Activated naive CD4-positive, alpha-beta T cell treated with anti-CD3 and anti-CD28 coated beads, Interleukin-2, amount 50 U/mL, for 24 hours (primary cell): Measurements from ENCODE around the gene KIAA0232.

Experiments
- H3K27ac Mint-ChIP-seq: one replicate; pipeline ENCODE4 v1.8.0; 2021; ENCODE audit warnings: mild to moderate bottlenecking, mixed read lengths
- H3K27me3 Mint-ChIP-seq: one replicate; pipeline ENCODE4 v1.8.0; 2021; ENCODE audit warnings: mixed read lengths
- H3K36me3 Mint-ChIP-seq: one replicate; pipeline ENCODE4 v1.8.0; 2021; ENCODE audit warnings: mixed read lengths
- H3K4me1 Mint-ChIP-seq: one replicate; pipeline ENCODE4 v1.8.0; 2021; ENCODE audit warnings: mixed read lengths
- H3K4me3 Mint-ChIP-seq: one replicate; pipeline ENCODE4 v1.8.0; 2021; ENCODE audit warnings: mild to moderate bottlenecking, mixed read lengths
- H3K9me3 Mint-ChIP-seq: one replicate; pipeline ENCODE4 v1.8.0; 2021; ENCODE audit warnings: mixed read lengths

Gene KIAA0232

DNA sequence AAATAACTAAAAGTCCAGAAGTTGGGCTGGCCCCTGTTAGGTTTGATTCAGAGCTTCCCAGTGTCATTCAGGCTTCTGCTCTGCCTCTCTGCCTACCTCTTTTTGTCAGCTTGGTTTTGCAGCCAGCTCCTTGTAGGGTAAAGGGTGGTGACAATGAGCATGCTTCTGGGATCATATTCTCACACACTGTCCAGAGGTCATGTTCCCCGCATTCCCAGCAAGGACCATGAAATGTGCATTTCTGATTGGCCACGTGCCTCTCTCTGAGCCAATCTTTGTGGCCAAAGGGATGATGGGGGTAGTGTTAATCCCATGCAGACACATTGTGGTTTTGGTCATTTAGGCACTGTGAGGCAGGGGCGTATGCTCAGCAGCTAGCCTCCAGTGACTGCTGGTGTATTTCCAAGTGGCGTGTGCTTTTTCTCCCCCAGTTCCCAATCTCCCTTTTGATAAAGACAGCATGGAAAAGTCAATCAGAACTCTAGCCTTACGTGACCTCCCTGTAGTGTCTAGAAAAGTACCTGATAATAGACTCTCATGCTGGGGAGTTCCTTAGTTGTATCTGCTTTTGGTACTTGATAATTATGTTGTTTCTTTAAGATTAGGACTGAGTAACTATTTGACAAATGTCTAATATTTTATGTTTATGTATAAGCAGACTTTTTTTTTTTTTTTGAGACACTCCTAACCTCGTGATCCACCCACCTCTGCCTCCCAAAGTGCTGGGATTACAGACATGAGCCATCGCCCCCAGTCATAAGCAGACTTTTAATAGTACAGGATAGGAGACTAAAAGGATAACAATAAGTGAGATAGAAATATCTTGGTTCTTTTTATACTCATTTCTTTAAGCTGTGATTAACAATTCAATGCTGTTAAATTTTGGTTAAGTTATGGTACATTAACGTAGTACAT, 57.8 kb downstream of the KIAA0232 start:
- Mint-ChIP-seq H3K4me1 (peaks cover 17% of the 10 kb centered on the region), H3K27ac (no peak overlapping the region), H3K27me3 (no peaks in the 10 kb centered on the region), H3K4me3 (no peak overlapping the region), H3K9me3 (no peaks in the 10 kb centered on the region), H3K36me3 (peaks cover 9% of the 10 kb centered on the region)

DNA sequence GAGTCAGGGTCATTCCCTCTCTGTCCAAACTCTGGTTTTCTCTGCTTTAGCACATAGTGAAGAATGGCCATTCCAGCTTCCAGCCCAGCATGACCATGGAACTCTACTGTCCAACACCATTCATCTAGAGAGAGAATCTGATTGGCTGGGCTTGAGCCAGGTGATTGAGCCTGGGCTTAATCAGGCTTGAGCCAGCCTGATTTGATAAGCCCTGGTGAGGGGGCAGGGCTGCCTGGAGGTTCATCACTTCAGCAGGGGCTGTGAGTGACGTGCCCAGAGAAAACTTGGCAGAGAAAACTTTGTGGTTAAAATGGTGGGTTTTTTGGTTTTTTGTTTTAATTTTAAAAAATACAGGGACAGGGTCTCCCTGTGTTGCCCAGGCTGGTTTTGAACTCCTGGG, 62.5 kb downstream of the KIAA0232 start:
- H3K27me3 Mint-ChIP-seq, result no peaks in the 10 kb centered on the region
- peaks cover 4% of the 10 kb centered on the region for H3K4me1 Mint-ChIP-seq
- H3K36me3 Mint-ChIP-seq, result peaks cover 14% of the 10 kb centered on the region
- no peak overlapping the region for H3K27ac Mint-ChIP-seq
- no peak overlapping the region for H3K4me3 Mint-ChIP-seq
- H3K9me3 Mint-ChIP-seq, result no peaks in the 10 kb centered on the region

DNA sequence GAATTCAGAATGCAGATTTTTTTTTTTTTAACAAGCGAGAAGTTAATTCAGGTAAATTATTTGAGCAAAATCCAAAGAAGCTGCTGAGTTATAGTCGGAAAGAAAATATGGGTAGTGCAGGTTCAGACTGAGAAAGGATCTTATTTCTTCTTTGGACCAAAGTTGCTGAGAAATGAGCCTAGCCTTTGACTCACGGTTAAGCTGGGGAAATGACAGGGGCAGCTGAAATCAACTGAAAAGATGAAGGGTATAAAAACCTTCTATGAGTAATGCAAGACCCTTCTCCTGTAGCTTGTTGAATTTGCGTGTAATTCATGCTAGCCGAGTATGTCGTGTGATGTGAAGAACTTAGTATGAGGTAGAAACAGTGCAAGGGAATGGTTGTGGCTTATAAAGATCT, 63.0 kb downstream of the KIAA0232 start:
- no peaks in the 10 kb centered on the region for H3K9me3 Mint-ChIP-seq
- H3K36me3 Mint-ChIP-seq, result peaks cover 14% of the 10 kb centered on the region
- H3K27me3 Mint-ChIP-seq, result no peaks in the 10 kb centered on the region
- H3K4me3 Mint-ChIP-seq, result no peak overlapping the region
- H3K27ac Mint-ChIP-seq, result no peak overlapping the region
- H3K4me1 Mint-ChIP-seq, result peaks cover under 1% of the 10 kb centered on the region

DNA sequence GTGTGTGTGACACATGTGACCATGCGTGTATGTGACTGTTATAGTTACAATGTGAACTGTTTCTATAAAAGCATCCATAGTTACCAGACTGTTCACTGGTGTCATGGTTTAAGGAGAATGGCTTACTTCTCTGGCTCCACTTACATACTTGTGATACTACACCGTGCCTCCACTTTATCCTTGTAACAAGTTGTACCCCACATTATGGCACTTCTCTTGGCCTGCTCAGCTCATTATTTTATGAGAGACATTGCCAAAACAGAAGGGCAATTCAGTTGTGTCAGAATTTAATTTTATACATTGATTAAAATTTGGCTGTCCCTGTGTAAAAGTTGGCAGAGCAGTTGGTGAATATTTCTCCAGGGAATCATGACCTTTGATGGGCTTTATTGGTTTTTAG, 64.7 kb downstream of the KIAA0232 start:
- no peak overlapping the region for H3K27ac Mint-ChIP-seq
- no peaks in the 10 kb centered on the region for H3K9me3 Mint-ChIP-seq
- H3K27me3 Mint-ChIP-seq, result no peaks in the 10 kb centered on the region
- peaks cover 22% of the 10 kb centered on the region for H3K36me3 Mint-ChIP-seq
- no peak overlapping the region for H3K4me3 Mint-ChIP-seq
- H3K4me1 Mint-ChIP-seq, result no peaks in the 10 kb centered on the region

DNA sequence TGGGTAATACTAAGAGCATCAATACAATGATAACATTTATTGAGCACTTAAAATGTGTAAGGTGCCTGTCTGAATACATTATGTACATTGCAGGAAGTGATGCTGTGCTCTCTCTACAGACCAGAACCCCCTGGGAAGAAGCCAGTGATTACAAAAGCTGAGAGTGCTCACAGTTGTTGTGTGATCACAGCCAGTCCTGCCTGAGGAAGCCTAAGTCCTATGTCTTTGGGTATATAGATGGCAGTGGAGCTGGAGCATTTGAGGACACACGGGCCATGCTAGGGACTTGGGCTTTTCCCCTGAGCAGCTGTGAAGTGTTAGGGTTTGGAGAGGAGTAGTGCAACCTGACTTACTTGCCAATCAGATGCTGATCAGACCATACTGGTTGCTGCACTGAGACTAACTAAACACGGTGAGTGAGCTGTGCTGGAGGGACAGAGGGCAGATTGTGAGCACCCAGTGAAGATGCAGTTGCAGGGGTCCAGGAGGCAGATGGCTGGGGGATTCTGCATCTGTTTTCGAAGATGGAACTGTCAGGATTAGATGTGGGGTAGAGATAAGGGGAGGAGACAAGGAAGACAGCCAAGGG, 66.3 kb downstream of the KIAA0232 start:
- H3K27me3 Mint-ChIP-seq, result no peaks in the 10 kb centered on the region
- H3K4me1 Mint-ChIP-seq, result peaks cover 5% of the 10 kb centered on the region
- peaks cover 34% of the 10 kb centered on the region for H3K36me3 Mint-ChIP-seq
- no peak overlapping the region for H3K27ac Mint-ChIP-seq
- no peaks in the 10 kb centered on the region for H3K9me3 Mint-ChIP-seq
- H3K4me3 Mint-ChIP-seq, result no peak overlapping the region

DNA sequence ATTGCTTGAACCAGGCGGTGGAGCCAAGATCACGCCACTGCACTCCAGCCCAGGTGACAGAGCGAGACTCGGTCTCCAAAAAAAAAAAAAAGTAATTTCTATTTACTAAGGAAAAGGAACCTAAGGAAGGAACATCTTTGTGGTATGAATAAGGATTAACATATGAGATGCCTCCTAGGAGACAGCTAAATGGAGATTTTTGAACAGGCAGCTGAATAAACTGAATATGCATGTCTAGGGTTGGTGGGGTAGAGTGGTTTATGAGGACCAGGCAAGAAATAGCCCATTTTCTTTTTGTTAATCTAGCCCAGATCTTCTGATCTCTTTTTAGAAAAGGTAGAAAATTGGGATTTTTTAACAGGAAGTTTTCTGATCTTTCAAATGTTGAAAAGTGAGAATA, 67.2 kb downstream of the KIAA0232 start:
- Mint-ChIP-seq H3K27me3 (no peaks in the 10 kb centered on the region), H3K36me3 (peaks cover 33% of the 10 kb centered on the region), H3K4me3 (no peak overlapping the region), H3K4me1 (peaks cover 8% of the 10 kb centered on the region), H3K27ac (no peak overlapping the region), H3K9me3 (no peaks in the 10 kb centered on the region)

DNA sequence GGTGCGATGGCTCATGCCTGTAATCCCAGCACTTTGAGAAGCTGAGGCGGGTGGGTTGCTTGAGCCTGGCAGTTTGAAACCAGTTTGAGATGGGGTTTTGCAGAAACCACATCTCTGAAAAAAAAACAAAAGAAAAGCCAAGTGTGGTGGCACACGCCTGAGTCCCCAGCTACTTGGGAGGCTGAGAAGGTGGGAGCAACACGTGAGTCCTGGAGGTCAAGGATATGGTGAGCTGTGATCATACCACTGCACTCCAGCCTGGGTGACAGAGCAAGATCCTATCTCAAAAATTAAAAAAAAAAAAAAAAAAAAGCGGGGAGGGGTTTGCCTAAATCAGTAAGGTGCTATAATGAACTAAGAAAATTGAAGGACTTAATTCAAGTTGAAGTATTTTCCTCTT, 68.9 kb downstream of the KIAA0232 start:
- Mint-ChIP-seq H3K27me3 (no peaks in the 10 kb centered on the region), H3K9me3 (no peaks in the 10 kb centered on the region), H3K4me3 (no peak overlapping the region), H3K27ac (no peak overlapping the region), H3K4me1 (peaks cover 18% of the 10 kb centered on the region), H3K36me3 (peaks cover 33% of the 10 kb centered on the region)

DNA sequence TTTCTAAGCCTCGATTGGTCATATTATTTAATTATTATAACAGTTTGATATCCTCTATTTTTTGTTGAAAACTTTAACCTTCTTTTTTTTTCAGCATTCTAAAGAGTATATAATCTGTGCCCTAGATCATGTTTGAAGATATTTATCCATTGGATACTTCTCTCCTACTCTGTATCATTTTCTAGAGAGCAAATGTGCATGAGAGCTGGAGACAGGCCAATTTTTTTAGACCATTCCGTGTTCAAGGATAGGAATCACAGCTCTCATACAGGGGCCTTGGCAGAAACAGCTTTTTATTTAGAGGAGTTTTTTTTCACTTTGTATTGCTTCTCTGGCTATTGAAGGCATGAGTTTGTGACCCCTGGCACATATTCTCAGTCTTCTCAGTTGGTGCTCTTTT, 69.4 kb downstream of the KIAA0232 start:
- Mint-ChIP-seq H3K27ac (no peak overlapping the region), H3K36me3 (peaks cover 33% of the 10 kb centered on the region), H3K4me3 (no peak overlapping the region), H3K27me3 (no peaks in the 10 kb centered on the region), H3K9me3 (no peaks in the 10 kb centered on the region), H3K4me1 (peaks cover 20% of the 10 kb centered on the region)

DNA sequence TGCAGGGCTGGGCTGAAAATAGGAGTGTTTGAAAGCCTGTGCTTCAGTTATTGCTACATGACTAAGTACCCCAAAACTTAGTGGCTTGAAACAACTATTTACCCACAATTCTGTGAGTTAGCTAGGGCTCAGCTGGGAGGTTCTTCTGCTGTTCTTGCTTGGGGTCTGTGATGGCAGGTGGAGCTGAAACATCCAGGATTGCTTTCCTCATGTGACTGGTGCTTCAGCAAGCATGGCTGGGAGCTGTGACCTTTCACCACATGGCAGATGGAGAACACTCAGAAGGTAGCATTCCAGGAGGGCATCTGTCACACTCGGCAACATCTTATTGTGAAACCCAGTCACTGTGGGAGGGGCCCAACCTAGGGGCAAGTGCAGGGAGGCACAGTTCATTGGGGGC, 70.1 kb downstream of the KIAA0232 start:
- Mint-ChIP-seq H3K4me1 (peaks cover 20% of the 10 kb centered on the region), H3K9me3 (no peaks in the 10 kb centered on the region), H3K4me3 (no peak overlapping the region), H3K27ac (no peak overlapping the region), H3K36me3 (peaks cover 33% of the 10 kb centered on the region), H3K27me3 (no peaks in the 10 kb centered on the region)

DNA sequence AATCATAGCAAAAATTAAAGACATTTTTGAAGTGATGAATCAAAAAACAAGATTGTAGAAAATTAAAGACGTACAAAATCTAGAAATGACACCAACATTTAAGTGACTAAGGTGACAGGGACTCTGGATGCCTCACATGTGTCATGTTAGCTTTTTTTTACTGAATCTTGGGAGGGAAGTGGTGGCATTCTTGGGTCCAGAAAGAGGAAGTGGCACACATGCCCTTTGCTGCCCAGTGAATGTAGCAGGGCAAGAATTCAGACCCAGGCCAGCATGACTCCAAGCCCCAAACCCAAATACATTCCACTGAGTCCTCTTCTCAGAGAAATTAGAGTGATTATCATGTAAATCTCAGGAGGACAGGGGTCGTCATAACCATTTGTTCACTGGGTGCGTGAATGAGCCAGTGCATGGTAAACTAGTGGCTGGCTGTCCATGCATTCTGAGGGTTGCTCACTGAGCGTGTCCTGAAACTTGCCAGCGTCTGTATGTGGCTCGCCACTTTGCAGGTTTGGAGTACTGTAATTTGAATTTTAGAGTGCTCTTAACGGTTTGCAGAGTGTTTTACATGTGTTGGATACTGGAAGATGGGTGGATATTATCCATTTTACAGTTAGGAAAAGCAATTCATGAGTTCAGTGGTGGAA, 71.7 kb downstream of the KIAA0232 start:
- peaks cover 27% of the 10 kb centered on the region for H3K36me3 Mint-ChIP-seq
- H3K4me3 Mint-ChIP-seq, result no peak overlapping the region
- peaks cover 20% of the 10 kb centered on the region for H3K4me1 Mint-ChIP-seq
- peak overlapping the region; percentile 17 for H3K27ac Mint-ChIP-seq
- no peaks in the 10 kb centered on the region for H3K27me3 Mint-ChIP-seq
- no peaks in the 10 kb centered on the region for H3K9me3 Mint-ChIP-seq

DNA sequence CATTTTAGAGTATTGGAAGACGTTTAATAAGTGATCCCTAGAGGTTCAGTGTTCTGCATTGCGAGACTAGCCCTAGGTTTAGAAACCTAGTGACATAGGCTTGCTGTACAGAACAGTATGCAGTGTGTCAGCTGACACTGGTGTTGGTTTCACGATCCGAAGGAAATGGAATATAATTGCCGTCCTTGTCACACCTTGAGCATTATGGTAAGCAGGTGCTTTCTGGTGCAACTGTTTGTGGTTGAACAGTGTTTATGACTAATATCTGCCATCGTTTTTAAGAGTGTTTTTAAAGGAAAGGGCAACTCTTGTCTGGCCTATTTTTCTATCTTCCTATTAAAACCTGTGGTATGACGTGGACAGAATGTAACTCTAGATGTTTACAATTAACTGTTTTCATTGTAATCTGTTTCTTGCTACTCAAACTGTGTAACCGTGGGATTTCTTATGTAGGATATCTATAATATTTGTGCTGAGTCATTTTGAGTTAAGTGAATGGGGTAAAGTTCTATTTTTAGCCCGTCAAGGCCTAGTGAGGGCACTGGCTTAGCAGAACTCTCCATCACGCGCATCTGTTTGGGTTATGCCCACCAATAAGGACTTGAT, 73.3 kb downstream of the KIAA0232 start:
- no peaks in the 10 kb centered on the region for H3K9me3 Mint-ChIP-seq
- H3K36me3 Mint-ChIP-seq, result peaks cover 23% of the 10 kb centered on the region
- H3K4me1 Mint-ChIP-seq, result peaks cover 20% of the 10 kb centered on the region
- no peak overlapping the region for H3K4me3 Mint-ChIP-seq
- H3K27me3 Mint-ChIP-seq, result no peaks in the 10 kb centered on the region
- peak overlapping the region; percentile 87 for H3K27ac Mint-ChIP-seq

DNA sequence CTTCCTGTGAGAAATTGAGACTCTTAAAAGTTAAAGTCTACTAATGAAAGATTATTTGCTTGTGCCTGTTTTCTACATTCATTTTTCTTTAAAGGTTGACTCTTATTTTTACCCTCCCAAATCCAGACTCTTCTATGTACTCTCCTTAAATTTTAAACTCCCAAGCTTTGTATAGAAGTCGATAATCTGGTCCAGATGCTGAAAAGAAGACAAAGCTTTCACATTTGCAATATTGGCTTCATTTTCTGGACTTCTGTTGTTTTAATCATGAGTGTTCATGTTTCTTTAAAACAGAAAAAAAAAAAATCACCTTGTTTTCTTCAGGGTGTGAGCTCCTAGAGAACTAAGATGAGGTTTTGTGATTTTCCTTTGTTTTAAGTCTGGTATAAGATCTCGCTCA, 73.9 kb downstream of the KIAA0232 start:
- Mint-ChIP-seq H3K4me1 (peaks cover 20% of the 10 kb centered on the region), H3K27ac (peak overlapping the region; percentile 87), H3K27me3 (no peaks in the 10 kb centered on the region), H3K4me3 (no peak overlapping the region), H3K9me3 (no peaks in the 10 kb centered on the region), H3K36me3 (peaks cover 24% of the 10 kb centered on the region)

DNA sequence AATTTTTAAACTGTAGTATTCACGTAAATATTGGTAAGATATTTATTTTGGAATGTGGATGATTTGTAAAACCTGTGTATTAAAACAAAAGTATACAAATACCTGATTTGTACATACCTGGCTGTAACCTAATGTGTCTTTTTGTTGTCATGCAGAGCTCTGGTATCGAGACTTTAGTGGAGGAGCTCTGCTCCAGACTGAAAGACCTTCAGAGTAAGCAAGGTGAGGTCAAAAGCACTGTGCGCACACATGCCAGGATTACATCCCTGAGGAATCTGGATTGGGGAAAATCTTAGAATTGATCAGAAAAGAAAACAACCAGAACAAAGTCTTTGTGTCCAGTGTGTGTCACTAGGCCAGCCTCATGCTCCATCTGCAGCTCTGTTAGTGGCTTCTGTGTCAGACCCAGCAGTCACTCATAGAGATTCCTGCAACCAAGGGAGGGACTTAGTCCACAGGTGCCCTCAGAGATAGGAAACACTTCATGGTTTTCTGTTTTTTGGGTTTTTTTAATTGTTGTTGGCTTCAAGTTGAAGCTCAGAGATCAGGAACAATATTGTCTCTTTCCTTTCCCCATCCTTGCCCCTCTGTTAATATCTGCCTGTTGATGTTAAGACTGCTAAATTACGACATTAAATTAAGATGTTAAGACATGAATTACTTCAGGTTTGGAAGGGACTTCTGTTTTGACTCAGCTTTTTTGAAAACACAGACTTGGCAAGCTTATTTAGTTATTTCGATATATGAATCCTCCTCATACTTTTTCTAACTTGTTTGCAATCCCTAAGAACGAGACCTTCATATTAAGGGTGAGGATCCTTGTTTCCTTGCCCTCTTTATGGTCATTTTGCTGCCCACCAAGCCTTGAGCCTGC, 74.7 kb downstream of the KIAA0232 start:
- Mint-ChIP-seq H3K36me3 (peaks cover 20% of the 10 kb centered on the region), H3K27ac (peak overlapping the region; percentile 55), H3K27me3 (no peaks in the 10 kb centered on the region), H3K4me3 (no peak overlapping the region), H3K4me1 (peaks cover 20% of the 10 kb centered on the region), H3K9me3 (no peaks in the 10 kb centered on the region)

DNA sequence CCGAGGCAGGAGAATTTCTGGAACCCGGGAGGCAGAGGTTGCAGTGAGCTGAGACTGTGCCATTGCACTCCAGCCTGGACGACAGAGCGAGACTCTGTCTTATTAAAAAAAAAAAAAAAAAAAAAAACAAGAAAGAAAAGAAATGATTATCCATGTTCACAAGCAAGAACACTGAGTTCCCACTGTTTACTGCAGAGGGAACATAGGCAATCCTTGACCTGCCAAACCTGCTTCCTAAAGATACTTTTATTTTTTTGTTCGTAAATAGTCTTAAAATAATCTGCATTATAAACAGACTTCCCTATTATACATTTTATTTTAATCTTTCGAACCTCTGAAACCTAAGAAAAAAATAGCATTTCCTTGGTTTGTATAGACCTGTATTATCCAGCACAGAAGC, 76.5 kb downstream of the KIAA0232 start:
- H3K4me3 Mint-ChIP-seq, result no peak overlapping the region

DNA sequence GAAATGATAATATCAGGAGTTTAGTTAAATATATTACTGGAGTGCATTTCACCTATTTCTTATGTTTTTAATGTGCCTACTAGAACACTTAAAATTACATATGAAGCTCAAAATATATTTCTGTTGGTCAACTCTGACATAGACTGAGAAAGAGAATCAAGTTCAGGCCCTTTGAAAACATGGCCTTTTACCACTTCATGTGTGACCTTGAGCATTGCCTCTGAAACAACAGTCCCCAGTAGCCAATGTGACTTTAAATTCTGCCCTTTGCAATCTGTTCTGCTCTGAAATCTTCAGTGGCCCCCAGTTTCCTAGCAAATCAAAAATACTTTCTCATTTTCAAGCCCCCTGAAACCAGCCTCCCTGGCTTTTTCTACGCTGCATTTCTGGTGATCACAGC, 77.0 kb downstream of the KIAA0232 start:
- H3K27me3 Mint-ChIP-seq, result no peaks in the 10 kb centered on the region
- H3K9me3 Mint-ChIP-seq, result no peaks in the 10 kb centered on the region
- H3K4me3 Mint-ChIP-seq, result no peak overlapping the region
- no peak overlapping the region for H3K27ac Mint-ChIP-seq
- H3K4me1 Mint-ChIP-seq, result peaks cover 21% of the 10 kb centered on the region
- H3K36me3 Mint-ChIP-seq, result peaks cover 8% of the 10 kb centered on the region

More for the DNA sequence above, 76.5 kb downstream of the KIAA0232 start:
- no peak overlapping the region for H3K27ac Mint-ChIP-seq
- H3K4me1 Mint-ChIP-seq, result peaks cover 19% of the 10 kb centered on the region
- no peaks in the 10 kb centered on the region for H3K9me3 Mint-ChIP-seq
- H3K36me3 Mint-ChIP-seq, result peaks cover 8% of the 10 kb centered on the region
- no peaks in the 10 kb centered on the region for H3K27me3 Mint-ChIP-seq
